Measurements from ENCODE around the gene KIAA2012.
A peak's percentile ranks its signal among the peaks of the same experiment; 100 is the strongest.

KIAA2012 gene

GRCh38 chr2:202035089-202035940 is 37.7 kb upstream of the KIAA2012 start:
- Histone ChIP-seq H3K9me3 (ENCODE audit: control insufficient read depth, insufficient read depth, low read depth, low read length) (no peaks in the 10 kb centered on the region), H3K27ac (ENCODE audit: extremely low read depth, low read depth, low read length) (no peak overlapping the region), H3K4me1 (ENCODE audit: control insufficient read depth, insufficient read depth, low read length) (peaks cover 23% of the 10 kb centered on the region), H3K4me3 (ENCODE audit: low read depth, low read length) (peak overlapping the region; percentile 69), H3K36me3 (ENCODE audit: control insufficient read depth in 2 of 2, insufficient read depth in 1 of 2, low read length in 2 of 2) (peaks cover 0 to 10% of the 10 kb centered on the region in 2 experiments; a peak in 1 of 3 replicates)
- ChIA-PET CTCF (no interaction called here), POLR2A (interaction anchor here (0.6 to 1.5 kb wide), 2 partner anchors 148 to 254 kb away, joined by 3 to 4 read pairs; partner anchors contain the start of gene ALS2)
- TF ChIP-seq ZSCAN16 (tag by site-specific recombination; IDR thresholded peaks at IDR 0.05) (no peak), ZBTB11 (tag by site-specific recombination; conservative IDR thresholded peaks at IDR 0.05; ENCODE audit: low read depth) (no peak), ZFP41 (tag by site-specific recombination; IDR thresholded peaks at IDR 0.05; ENCODE audit: borderline replicate concordance) (no peak), ZNF624 (tag by site-specific recombination; IDR thresholded peaks at IDR 0.05) (no peak), ZNF202 (tag by site-specific recombination; IDR thresholded peaks at IDR 0.05; ENCODE audit: borderline replicate concordance) (peak; percentile 71; the same call in 1 of the 2 replicates), ZNF16 (tag by site-specific recombination; IDR thresholded peaks at IDR 0.05; ENCODE audit: low read depth) (no peak), KLF1 (tag by site-specific recombination; IDR thresholded peaks at IDR 0.05) (no peak), SP3 (tag by site-specific recombination; IDR thresholded peaks at IDR 0.05) (no peak), ZNF792 (tag by site-specific recombination; IDR thresholded peaks at IDR 0.05) (no peak), SCRT1 (tag by site-specific recombination; IDR thresholded peaks at IDR 0.05; ENCODE audit: borderline replicate concordance) (no peak), OSR2 (tag by site-specific recombination; IDR thresholded peaks at IDR 0.05) (no peak), ZNF549 (tag by site-specific recombination; IDR thresholded peaks at IDR 0.05) (no peak), ZNF670 (tag by site-specific recombination; IDR thresholded peaks at IDR 0.05; ENCODE audit: low read depth) (no peak), ZNF513 (tag by site-specific recombination; IDR thresholded peaks at IDR 0.05) (no peak), BCL11B (tag by site-specific recombination; IDR thresholded peaks at IDR 0.05; ENCODE audit: low read depth) (no peak), ZNF585B (tag by site-specific recombination; IDR thresholded peaks at IDR 0.05) (no peak), GLI4 (tag by site-specific recombination; IDR thresholded peaks at IDR 0.05) (no peak)
- TF ChIP-seq, protein P1, sequence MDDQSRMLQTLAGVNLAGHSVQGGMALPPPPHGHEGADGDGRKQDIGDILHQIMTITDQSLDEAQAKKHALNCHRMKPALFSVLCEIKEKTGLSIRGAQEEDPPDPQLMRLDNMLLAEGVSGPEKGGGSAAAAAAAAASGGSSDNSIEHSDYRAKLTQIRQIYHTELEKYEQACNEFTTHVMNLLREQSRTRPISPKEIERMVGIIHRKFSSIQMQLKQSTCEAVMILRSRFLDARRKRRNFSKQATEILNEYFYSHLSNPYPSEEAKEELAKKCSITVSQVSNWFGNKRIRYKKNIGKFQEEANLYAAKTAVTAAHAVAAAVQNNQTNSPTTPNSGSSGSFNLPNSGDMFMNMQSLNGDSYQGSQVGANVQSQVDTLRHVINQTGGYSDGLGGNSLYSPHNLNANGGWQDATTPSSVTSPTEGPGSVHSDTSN (CRISPR knock-in tag; IDR thresholded peaks at IDR 0.05): no peak
- TF ChIP-seq, protein P2, sequence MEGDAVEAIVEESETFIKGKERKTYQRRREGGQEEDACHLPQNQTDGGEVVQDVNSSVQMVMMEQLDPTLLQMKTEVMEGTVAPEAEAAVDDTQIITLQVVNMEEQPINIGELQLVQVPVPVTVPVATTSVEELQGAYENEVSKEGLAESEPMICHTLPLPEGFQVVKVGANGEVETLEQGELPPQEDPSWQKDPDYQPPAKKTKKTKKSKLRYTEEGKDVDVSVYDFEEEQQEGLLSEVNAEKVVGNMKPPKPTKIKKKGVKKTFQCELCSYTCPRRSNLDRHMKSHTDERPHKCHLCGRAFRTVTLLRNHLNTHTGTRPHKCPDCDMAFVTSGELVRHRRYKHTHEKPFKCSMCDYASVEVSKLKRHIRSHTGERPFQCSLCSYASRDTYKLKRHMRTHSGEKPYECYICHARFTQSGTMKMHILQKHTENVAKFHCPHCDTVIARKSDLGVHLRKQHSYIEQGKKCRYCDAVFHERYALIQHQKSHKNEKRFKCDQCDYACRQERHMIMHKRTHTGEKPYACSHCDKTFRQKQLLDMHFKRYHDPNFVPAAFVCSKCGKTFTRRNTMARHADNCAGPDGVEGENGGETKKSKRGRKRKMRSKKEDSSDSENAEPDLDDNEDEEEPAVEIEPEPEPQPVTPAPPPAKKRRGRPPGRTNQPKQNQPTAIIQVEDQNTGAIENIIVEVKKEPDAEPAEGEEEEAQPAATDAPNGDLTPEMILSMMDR (tag by site-specific recombination; IDR thresholded peaks at IDR 0.05): no peak
- TF ChIP-seq, protein P3, sequence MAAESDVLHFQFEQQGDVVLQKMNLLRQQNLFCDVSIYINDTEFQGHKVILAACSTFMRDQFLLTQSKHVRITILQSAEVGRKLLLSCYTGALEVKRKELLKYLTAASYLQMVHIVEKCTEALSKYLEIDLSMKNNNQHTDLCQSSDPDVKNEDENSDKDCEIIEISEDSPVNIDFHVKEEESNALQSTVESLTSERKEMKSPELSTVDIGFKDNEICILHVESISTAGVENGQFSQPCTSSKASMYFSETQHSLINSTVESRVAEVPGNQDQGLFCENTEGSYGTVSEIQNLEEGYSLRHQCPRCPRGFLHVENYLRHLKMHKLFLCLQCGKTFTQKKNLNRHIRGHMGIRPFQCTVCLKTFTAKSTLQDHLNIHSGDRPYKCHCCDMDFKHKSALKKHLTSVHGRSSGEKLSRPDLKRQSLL (tag by site-specific recombination; IDR thresholded peaks at IDR 0.05): peak; percentile 31; the same call in 1 of the 2 replicates
- TF ChIP-seq, protein P4, sequence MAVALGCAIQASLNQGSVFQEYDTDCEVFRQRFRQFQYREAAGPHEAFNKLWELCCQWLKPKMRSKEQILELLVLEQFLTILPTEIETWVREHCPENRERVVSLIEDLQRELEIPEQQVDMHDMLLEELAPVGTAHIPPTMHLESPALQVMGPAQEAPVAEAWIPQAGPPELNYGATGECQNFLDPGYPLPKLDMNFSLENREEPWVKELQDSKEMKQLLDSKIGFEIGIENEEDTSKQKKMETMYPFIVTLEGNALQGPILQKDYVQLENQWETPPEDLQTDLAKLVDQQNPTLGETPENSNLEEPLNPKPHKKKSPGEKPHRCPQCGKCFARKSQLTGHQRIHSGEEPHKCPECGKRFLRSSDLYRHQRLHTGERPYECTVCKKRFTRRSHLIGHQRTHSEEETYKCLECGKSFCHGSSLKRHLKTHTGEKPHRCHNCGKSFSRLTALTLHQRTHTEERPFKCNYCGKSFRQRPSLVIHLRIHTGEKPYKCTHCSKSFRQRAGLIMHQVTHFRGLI (tag by site-specific recombination; IDR thresholded peaks at IDR 0.05): 0 out of 2 replicates have a peak, but pooled peaks have one; percentile 35
- TF ChIP-seq, protein P5, sequence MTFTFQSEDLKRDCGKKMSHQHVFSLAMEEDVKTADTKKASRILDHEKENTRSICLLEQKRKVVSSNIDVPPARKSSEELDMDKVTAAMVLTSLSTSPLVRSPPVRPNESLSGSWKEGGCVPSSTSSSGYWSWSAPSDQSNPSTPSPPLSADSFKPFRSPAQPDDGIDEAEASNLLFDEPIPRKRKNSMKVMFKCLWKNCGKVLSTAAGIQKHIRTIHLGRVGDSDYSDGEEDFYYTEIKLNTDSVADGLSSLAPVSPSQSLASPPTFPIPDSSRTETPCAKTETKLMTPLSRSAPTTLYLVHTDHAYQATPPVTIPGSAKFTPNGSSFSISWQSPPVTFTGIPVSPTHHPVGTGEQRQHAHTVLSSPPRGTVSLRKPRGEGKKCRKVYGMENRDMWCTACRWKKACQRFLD (tag by site-specific recombination; IDR thresholded peaks at IDR 0.05): no peak
- TF ChIP-seq, protein P6, sequence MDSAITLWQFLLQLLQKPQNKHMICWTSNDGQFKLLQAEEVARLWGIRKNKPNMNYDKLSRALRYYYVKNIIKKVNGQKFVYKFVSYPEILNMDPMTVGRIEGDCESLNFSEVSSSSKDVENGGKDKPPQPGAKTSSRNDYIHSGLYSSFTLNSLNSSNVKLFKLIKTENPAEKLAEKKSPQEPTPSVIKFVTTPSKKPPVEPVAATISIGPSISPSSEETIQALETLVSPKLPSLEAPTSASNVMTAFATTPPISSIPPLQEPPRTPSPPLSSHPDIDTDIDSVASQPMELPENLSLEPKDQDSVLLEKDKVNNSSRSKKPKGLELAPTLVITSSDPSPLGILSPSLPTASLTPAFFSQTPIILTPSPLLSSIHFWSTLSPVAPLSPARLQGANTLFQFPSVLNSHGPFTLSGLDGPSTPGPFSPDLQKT (IDR thresholded peaks at IDR 0.05; ENCODE audit: borderline replicate concordance, low read depth, low read length): no peak
